IMR-90 (cell line): Measurements from ENCODE around the gene NEDD4L. TPM values are rescaled to one million over a fixed set of nuclear protein-coding genes. Genes with fewer than 3 reads are reported as not detected.

ENCODE experiments used
- ATAC-seq: fragments of 200-7000 bp; cut with Tn5 transposase; 2 replicates; pipeline ENCODE4 v1.9.1; 2020; ENCODE audit warnings: low read depth, mild to moderate bottlenecking, moderate library complexity
- BruUV-seq: library from RNA; stranded (reverse); fragments of 400-500 nt; replicated peaks from 2 replicates; lab custom pipeline; 2021; lab: Mats Ljungman, UMichigan
- CTCF ChIA-PET: fragments of 300-600 bp; formaldehyde crosslinking; extraction: SDS; loops from one replicate; lab custom pipeline; 2021; ENCODE audit warnings: antibody characterized with exemption; lab: Yijun Ruan, JAX
- POLR2A ChIA-PET: fragments of 300-600 bp; sonication (Branson Sonifier 250); formaldehyde crosslinking; loops from one replicate; lab custom pipeline; 2022; ENCODE audit warnings: antibody characterized with exemption; ENCODE audit not compliant: unreplicated experiment; lab: Charles Lee
- DNase-seq: peaks from one replicate; pipeline ENCODE4 v3.0.0; 2013
- H2AFZ ChIP-seq: replicated peaks from 2 replicates; pipeline ENCODE3; 2013; ENCODE audit warnings: low read length, mild to moderate bottlenecking; ENCODE audit not compliant: poor library complexity
- H2AK5ac ChIP-seq: 2 replicates; pipeline ENCODE4 v1.6.1; 2013; ENCODE audit warnings: low read depth, low read length, inconsistent platforms
- H2AK9ac ChIP-seq: replicated peaks from 2 replicates; pipeline ENCODE3; 2013; ENCODE audit warnings: mild to moderate bottlenecking, low read depth, low read length, moderate library complexity; ENCODE audit not compliant: poor library complexity
- H2BK120ac ChIP-seq: 2 replicates; pipeline ENCODE4 v1.6.1; 2013; ENCODE audit warnings: low read depth, low read length, inconsistent platforms
- H2BK15ac ChIP-seq: 3 replicates; pipeline ENCODE4 v1.6.1; 2013; ENCODE audit warnings: low read depth, low read length, inconsistent platforms
- H2BK20ac ChIP-seq: 2 replicates; pipeline ENCODE4 v1.6.1; 2013; ENCODE audit warnings: low read depth, mild to moderate bottlenecking, inconsistent platforms, low read length, moderate library complexity
- H2BK5ac ChIP-seq: 2 replicates; pipeline ENCODE4 v1.6.1; 2013; ENCODE audit warnings: mild to moderate bottlenecking, low read depth, low read length, inconsistent platforms; ENCODE audit not compliant: poor library complexity, severe bottlenecking
- H3K14ac ChIP-seq: replicated peaks from 2 replicates; pipeline ENCODE4 v1.6.1; 2013; ENCODE audit warnings: low read depth, low read length, inconsistent platforms
- H3K18ac ChIP-seq: 2 replicates; pipeline ENCODE4 v1.6.1; 2013; ENCODE audit warnings: low read depth, low read length, control low read depth
- H3K23ac ChIP-seq: 2 replicates; pipeline ENCODE4 v1.6.1; 2013; ENCODE audit warnings: low read depth, low read length, inconsistent platforms
- H3K27ac ChIP-seq: 2 replicates; pipeline ENCODE4 v1.5.1; 2013; ENCODE audit warnings: mild to moderate bottlenecking, control low read depth, low read length; ENCODE audit not compliant: insufficient read depth
- H3K27me3 ChIP-seq: 2 replicates; pipeline ENCODE4 v1.6.1; 2013; ENCODE audit warnings: low read length; ENCODE audit not compliant: control insufficient read depth, insufficient read depth
- H3K36me3 ChIP-seq: 2 replicates; pipeline ENCODE4 v1.6.1; 2013; ENCODE audit warnings: low read length, mixed read lengths; ENCODE audit not compliant: control insufficient read depth, insufficient read depth
- H3K4ac ChIP-seq: 2 replicates; pipeline ENCODE4 v1.6.1; 2013; ENCODE audit warnings: low read depth, low read length, inconsistent platforms
- H3K4me1 ChIP-seq: 2 replicates; pipeline ENCODE4 v1.6.1; 2013; ENCODE audit warnings: low read length, mixed read lengths; ENCODE audit not compliant: control insufficient read depth, insufficient read depth
- H3K4me2 ChIP-seq: 2 replicates; pipeline ENCODE4 v1.6.1; 2013; ENCODE audit warnings: low read depth, mild to moderate bottlenecking, control low read depth, low read length, moderate library complexity
- H3K4me3 ChIP-seq: 2 replicates; pipeline ENCODE4 v1.5.1; 2013; ENCODE audit warnings: low read depth, mild to moderate bottlenecking, control low read depth, low read length, moderate library complexity; ENCODE audit not compliant: insufficient read depth
- H3K56ac ChIP-seq: 2 replicates; pipeline ENCODE4 v1.6.1; 2013; ENCODE audit warnings: low read length, inconsistent platforms; ENCODE audit not compliant: insufficient read depth; ENCODE audit errors: extremely low read depth
- H3K79me1 ChIP-seq, 2 experiments: 2 replicates each; pipeline ENCODE4 v1.6.1; 2013; ENCODE audit warnings: low read length in 2 of 2, inconsistent platforms in 1 of 2, low read depth in 1 of 2
- H3K9ac ChIP-seq: 2 replicates; pipeline ENCODE4 v1.6.1; 2013; ENCODE audit warnings: low read depth, low read length, control low read depth
- H3K9me1 ChIP-seq: 2 replicates; pipeline ENCODE4 v1.6.1; 2013; ENCODE audit warnings: low read length, inconsistent platforms; ENCODE audit not compliant: insufficient read depth
- H3K9me3 ChIP-seq: 2 replicates; pipeline ENCODE4 v1.6.1; 2013; ENCODE audit warnings: low read length; ENCODE audit not compliant: control insufficient read depth, insufficient read depth
- H4K20me1 ChIP-seq: 2 replicates; pipeline ENCODE4 v1.6.1; 2013; ENCODE audit warnings: low read length, inconsistent platforms; ENCODE audit not compliant: insufficient read depth
- H4K5ac ChIP-seq: 2 replicates; pipeline ENCODE4 v1.6.1; 2013; ENCODE audit warnings: mild to moderate bottlenecking, low read depth, low read length, control low read depth
- H4K8ac ChIP-seq, 2 experiments: 2 replicates each; pipeline ENCODE4 v1.6.1; 2013; ENCODE audit warnings: low read depth in 2 of 2, low read length in 2 of 2, control low read depth in 1 of 2, inconsistent platforms in 1 of 2
- H4K91ac ChIP-seq: 2 replicates; pipeline ENCODE4 v1.6.1; 2013; ENCODE audit warnings: low read depth, low read length, inconsistent platforms; ENCODE audit not compliant: insufficient read depth
- BHLHE40 ChIP-seq: fragments of 150-350 bp; IDR thresholded peaks from 2 replicates; pipeline ENCODE4 v1.6.1; 2016; ENCODE audit warnings: mild to moderate bottlenecking, low read depth, low read length
- CEBPB ChIP-seq: IDR thresholded peaks from 2 replicates; pipeline ENCODE4 v1.6.1; 2012; ENCODE audit warnings: low read depth, low read length, improper control_type of control experiment
- CHD1 ChIP-seq: IDR thresholded peaks from 2 replicates; pipeline ENCODE4 v1.6.1; 2012; ENCODE audit warnings: low read depth, low read length, improper control_type of control experiment
- CTCF ChIP-seq: conservative IDR thresholded peaks from 2 replicates; pipeline ENCODE4 v1.5.1; 2012; ENCODE audit warnings: mild to moderate bottlenecking, low read depth, low read length, improper control_type of control experiment
- ELK1 ChIP-seq: fragments of 150-350 bp; IDR thresholded peaks from 2 replicates; pipeline ENCODE4 v1.6.1; 2016; ENCODE audit warnings: low read depth, mild to moderate bottlenecking, low read length, moderate library complexity, borderline replicate concordance
- FOS ChIP-seq: fragments of 150-350 bp; IDR thresholded peaks from 2 replicates; pipeline ENCODE4 v1.6.1; 2016; ENCODE audit warnings: low read depth, low read length
- MAFK ChIP-seq: IDR thresholded peaks from 2 replicates; pipeline ENCODE4 v1.6.1; 2012; ENCODE audit warnings: low read depth, low read length, improper control_type of control experiment
- MAZ ChIP-seq: IDR thresholded peaks from 2 replicates; pipeline ENCODE4 v1.6.1; 2012; ENCODE audit warnings: low read depth, mild to moderate bottlenecking, low read length, improper control_type of control experiment, moderate library complexity, borderline replicate concordance
- MXI1 ChIP-seq: IDR thresholded peaks from 2 replicates; pipeline ENCODE4 v1.6.1; 2012; ENCODE audit warnings: low read depth, mild to moderate bottlenecking, low read length, moderate library complexity, borderline replicate concordance
- NFE2L2 ChIP-seq: fragments of 150-350 bp; IDR thresholded peaks from 2 replicates; pipeline ENCODE4 v1.6.1; 2016; ENCODE audit warnings: low read depth, mild to moderate bottlenecking, low read length
- POLR2A ChIP-seq: IDR thresholded peaks from 2 replicates; pipeline ENCODE4 v1.6.1; 2012; ENCODE audit warnings: mild to moderate bottlenecking, low read depth, low read length
- RAD21 ChIP-seq: IDR thresholded peaks from 2 replicates; pipeline ENCODE4 v1.6.1; 2012; ENCODE audit warnings: low read length, improper control_type of control experiment
- RCOR1 ChIP-seq: IDR thresholded peaks from 2 replicates; pipeline ENCODE4 v1.6.1; 2012; ENCODE audit warnings: mild to moderate bottlenecking, low read length, improper control_type of control experiment; ENCODE audit not compliant: insufficient replicate concordance
- RFX5 ChIP-seq: IDR thresholded peaks from 2 replicates; pipeline ENCODE4 v1.8.0; 2012; ENCODE audit warnings: low read depth, mild to moderate bottlenecking, low read length, moderate library complexity
- SMC3 ChIP-seq: fragments of 150-350 bp; IDR thresholded peaks from 2 replicates; pipeline ENCODE4 v1.6.1; 2016; ENCODE audit warnings: low read depth, mild to moderate bottlenecking, antibody characterized with exemption, low read length, moderate library complexity
- USF2 ChIP-seq: fragments of 150-350 bp; IDR thresholded peaks from 2 replicates; pipeline ENCODE4 v1.6.1; 2017; ENCODE audit warnings: mild to moderate bottlenecking, antibody characterized with exemption, low read length, low read depth
- WGBS, 2 experiments: methylation state at CpG; one replicate each; pipeline versions ENCODE4 v1.1.5 to v1.1.7; 2013; ENCODE audit warnings: missing lambda C conversion rate in 2 of 2; ENCODE audit not compliant: insufficient read length in 1 of 2; ENCODE audit errors: extremely low coverage in 2 of 2; 5-methylcytosine and 5-hydroxymethylcytosine counted together
- dilution Hi-C: fragments of 300-500 bp; cut with HindIII; formaldehyde crosslinking; loops from one replicate; pipeline ENCODE4 v1.14.3; 2018; ENCODE audit warnings: low sequenced_read_pairs; ENCODE audit not compliant: unreplicated experiment
- in situ Hi-C: fragments of 300-500 bp; cut with MboI; formaldehyde crosslinking; loops from 3 replicates; pipeline ENCODE4 v1.14.3; 2019; ENCODE audit warnings: low sequenced_read_pairs, inconsistent platforms, mixed read lengths
- intact Hi-C: fragments of 100-400 bp; cut with micrococcal nuclease; formaldehyde crosslinking; loops from 2 replicates; pipeline ENCODE4 v1.10.0; 2022
- polyA plus RNA-seq, 3 experiments: library from polyadenylated mRNA; depleted of rRNA; stranded (reverse); fragments of >200 nt; gene quantifications; 2 replicates each; pipeline ENCODE4 v1.2.3, GENCODE V29; 2012; ENCODE audit warnings: low replicate concordance in 1 of 3
- total RNA-seq: library from RNA; depleted of rRNA; stranded (reverse); fragments of >200 nt; gene quantifications from 2 replicates; pipeline ENCODE4 v1.2.3, GENCODE V29; 2012

The NEDD4L gene
- total and polyA plus RNA-seq, 2 of the 4 experiments (the other 2 are of a cell fraction) = 10.0 to 10.9 TPM

GRCh38 chr18:58158008-58158407 is 114.0 kb downstream of the NEDD4L start:
- Histone ChIP-seq H3K4ac (no peak overlapping the region), H3K36me3 (no peaks in the 10 kb centered on the region), H3K4me1 (no peaks in the 10 kb centered on the region), H3K27ac (no peak overlapping the region), H3K18ac (no peak overlapping the region), H3K4me3 (no peak overlapping the region), H3K14ac (no peak overlapping the region), H4K20me1 (no peaks in the 10 kb centered on the region), H4K8ac (no peak overlapping the region), H4K91ac (no peak overlapping the region), H2AK9ac (no peak overlapping the region), H3K56ac (no peak overlapping the region), H3K23ac (no peak overlapping the region), H2AK5ac (no peak overlapping the region), H3K79me1 (0 out of 4 replicates have a peak, but pooled peaks cover 0 to 3% of the 10 kb centered on the region in 2 experiments), H2AFZ (no peak overlapping the region), H2BK120ac (no peak overlapping the region), H2BK20ac (no peak overlapping the region), H2BK15ac (no peak overlapping the region), H4K5ac (no peak overlapping the region), H3K9ac (no peak overlapping the region), H3K4me2 (no peak overlapping the region), H3K27me3 (peaks cover 3% of the 10 kb centered on the region; the same call in 1 of the 2 replicates), H2BK5ac (no peak overlapping the region), H3K9me3 (no peaks in the 10 kb centered on the region), H3K9me1 (no peaks in the 10 kb centered on the region)
- whole genome bisulfite sequencing, 2 experiments = no CpG with 5 or more reads among the region's 1 CpG
- intact Hi-C loops (no loop called here), in situ Hi-C loops (no loop called here), dilution Hi-C loops (no loop called here)
- TF ChIP-seq CHD1 (no peak), CTCF (no peak), FOS (no peak), ELK1 (no peak), USF2 (no peak), RFX5 (no peak), BHLHE40 (no peak), CEBPB (no peak), MAFK (no peak), RAD21 (no peak), MXI1 (no peak), MAZ (no peak), NFE2L2 (no peak), SMC3 (no peak), RCOR1 (no peak), POLR2A (no peak)
- ChIA-PET CTCF (no interaction called here), POLR2A (no interaction called here)
- ATAC-seq (no peak), DNase-seq (peak; percentile 8)
- BruUV-seq = no TSS peak
